ENCODE data around the gene KCTD16. TPM values are rescaled to one million over a fixed set of nuclear protein-coding genes. Genes with fewer than 3 reads are reported as not detected.

KCTD16 gene
- polyA plus RNA-seq, 5 donors = 0.24 to 0.65 (median 0.39) TPM

GRCh38 chr5:144403817-144404420 is 233.2 kb downstream of the KCTD16 start:
- no peak for DNase-seq

GRCh38 chr5:144404672-144405071 is 234.0 kb downstream of the KCTD16 start:
- DNase-seq = no peak

- no peak for DNase-seq
These were observed 235.3 kb downstream of the KCTD16 start for GRCh38 chr5:144405991-144406390.

GRCh38 chr5:144406442-144406841 is 235.8 kb downstream of the KCTD16 start:
- DNase-seq = no peak

GRCh38 chr5:144414202-144415029 is 243.7 kb downstream of the KCTD16 start:
- no peak for DNase-seq

GRCh38 chr5:144416196-144416595 is 245.5 kb downstream of the KCTD16 start:
- DNase-seq = no peak

- DNase-seq = no peak
These were observed 248.0 kb downstream of the KCTD16 start for GRCh38 chr5:144418719-144419118.

- DNase-seq = no peak
These were observed 250.7 kb downstream of the KCTD16 start for GRCh38 chr5:144421411-144421810.

- peak; percentile 5 for DNase-seq
These were observed 251.5 kb downstream of the KCTD16 start for GRCh38 chr5:144422018-144422727.

- no peak for DNase-seq
These were observed 257.2 kb downstream of the KCTD16 start for GRCh38 chr5:144427866-144428265.

GRCh38 chr5:144428326-144428725 is 257.7 kb downstream of the KCTD16 start:
- no peak for DNase-seq

GRCh38 chr5:144429405-144429804 is 258.7 kb downstream of the KCTD16 start:
- DNase-seq = no peak

- DNase-seq = no peak
These were observed 259.2 kb downstream of the KCTD16 start for GRCh38 chr5:144429905-144430304.

GRCh38 chr5:144433140-144433822 is 262.6 kb downstream of the KCTD16 start:
- no peak for DNase-seq

GRCh38 chr5:144433893-144434292 is 263.2 kb downstream of the KCTD16 start:
- DNase-seq = no peak

- no peak for DNase-seq
These were observed 265.3 kb downstream of the KCTD16 start for GRCh38 chr5:144436007-144436406.

GRCh38 chr5:144438237-144438636 is 267.6 kb downstream of the KCTD16 start:
- no peak for DNase-seq

GRCh38 chr5:144448457-144448856 is 277.8 kb downstream of the KCTD16 start:
- no peak for DNase-seq

GRCh38 chr5:144451187-144451973 is 280.7 kb downstream of the KCTD16 start:
- no peak for DNase-seq

- DNase-seq = no peak
These were observed 283.1 kb downstream of the KCTD16 start for GRCh38 chr5:144453753-144454152.

GRCh38 chr5:144457160-144457559 is 286.5 kb downstream of the KCTD16 start:
- no peak for DNase-seq
